Transverse colon (tissue), 4 donors: ENCODE results near the gene CHGA.

Experiments used
- EP300 ChIP-seq: sonication (generic); formaldehyde crosslinking; IDR thresholded peaks from one replicate; pipeline ENCODE4 v1.6.1; 2017; ENCODE audit warnings: antibody characterized with exemption, low read depth
- POLR2A ChIP-seq: fragments of 450-650 bp; IDR thresholded peaks from one replicate; pipeline ENCODE4 v1.6.1; 2016; ENCODE audit warnings: antibody characterized with exemption, mild to moderate bottlenecking, moderate library complexity
- POLR2AphosphoS5 ChIP-seq, 3 donors: sonication (generic); formaldehyde crosslinking; IDR thresholded peaks; one replicate each; pipeline ENCODE4 v1.6.1; 2016; ENCODE audit warnings: antibody characterized with exemption in 3 of 3
- TF ChIP-seq, protein P1 (sequence below), 5 experiments: fragments of 200-600 bp in 3 of 5; fragments of 450-650 bp in 2 of 5; sonication (generic) in 3 of 5; IDR thresholded peaks; 1 replicate in 2 of 5; 2 replicates in 3 of 5; pipeline ENCODE4 v1.5.1; 2016 to 2017; ENCODE audit warnings: antibody characterized with exemption in 5 of 5, inconsistent platforms in 3 of 5, mild to moderate bottlenecking in 2 of 5, moderate library complexity in 1 of 5

DNA sequence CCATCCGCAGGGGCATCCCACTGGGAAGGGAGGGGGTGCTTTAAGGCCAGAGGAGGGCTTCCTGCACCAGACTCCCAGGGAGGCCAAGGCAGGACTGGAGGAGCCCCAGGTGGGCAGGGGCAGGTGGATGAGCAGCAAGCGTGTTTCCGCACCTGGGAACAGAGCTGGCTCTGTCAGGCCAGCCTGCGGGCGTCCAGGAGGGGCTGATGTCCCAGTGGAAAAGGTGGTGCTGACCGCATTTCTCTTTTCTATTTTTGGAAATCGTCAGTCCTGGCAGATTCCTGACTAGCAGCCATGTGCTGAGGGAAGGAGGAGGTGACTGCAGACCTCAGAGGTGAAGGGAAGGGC, 27.2 kb downstream of the CHGA start:
- TF ChIP-seq EP300 (no peak), POLR2A (no peak), POLR2AphosphoS5 (IDR thresholded peaks at IDR 0.05) (no peak)
- TF ChIP-seq, protein P1, sequence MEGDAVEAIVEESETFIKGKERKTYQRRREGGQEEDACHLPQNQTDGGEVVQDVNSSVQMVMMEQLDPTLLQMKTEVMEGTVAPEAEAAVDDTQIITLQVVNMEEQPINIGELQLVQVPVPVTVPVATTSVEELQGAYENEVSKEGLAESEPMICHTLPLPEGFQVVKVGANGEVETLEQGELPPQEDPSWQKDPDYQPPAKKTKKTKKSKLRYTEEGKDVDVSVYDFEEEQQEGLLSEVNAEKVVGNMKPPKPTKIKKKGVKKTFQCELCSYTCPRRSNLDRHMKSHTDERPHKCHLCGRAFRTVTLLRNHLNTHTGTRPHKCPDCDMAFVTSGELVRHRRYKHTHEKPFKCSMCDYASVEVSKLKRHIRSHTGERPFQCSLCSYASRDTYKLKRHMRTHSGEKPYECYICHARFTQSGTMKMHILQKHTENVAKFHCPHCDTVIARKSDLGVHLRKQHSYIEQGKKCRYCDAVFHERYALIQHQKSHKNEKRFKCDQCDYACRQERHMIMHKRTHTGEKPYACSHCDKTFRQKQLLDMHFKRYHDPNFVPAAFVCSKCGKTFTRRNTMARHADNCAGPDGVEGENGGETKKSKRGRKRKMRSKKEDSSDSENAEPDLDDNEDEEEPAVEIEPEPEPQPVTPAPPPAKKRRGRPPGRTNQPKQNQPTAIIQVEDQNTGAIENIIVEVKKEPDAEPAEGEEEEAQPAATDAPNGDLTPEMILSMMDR (IDR thresholded peaks at IDR 0.05): no peak
